HUES48 (cell line): ENCODE results near the gene SRBD1.
A peak's percentile ranks its signal among the peaks of the same experiment; 100 is the strongest.

Experiments
- H3K27ac ChIP-seq: one replicate; pipeline ENCODE4 v1.7.0; 2013; ENCODE audit warnings: low read depth, low read length, inconsistent platforms
- H3K27me3 ChIP-seq: 2 replicates; pipeline ENCODE4 v1.6.1; 2013; ENCODE audit warnings: mild to moderate bottlenecking, low read length; ENCODE audit not compliant: control insufficient read depth, insufficient read depth
- H3K36me3 ChIP-seq: 2 replicates; pipeline ENCODE4 v1.6.1; 2013; ENCODE audit warnings: low read length; ENCODE audit not compliant: control insufficient read depth, insufficient read depth
- H3K4me1 ChIP-seq: 2 replicates; pipeline ENCODE4 v1.6.1; 2013; ENCODE audit warnings: mild to moderate bottlenecking, low read length; ENCODE audit not compliant: control insufficient read depth, insufficient read depth
- H3K4me3 ChIP-seq: 2 replicates; pipeline ENCODE4 v1.5.1; 2013; ENCODE audit warnings: mild to moderate bottlenecking, low read depth, low read length
- H3K9ac ChIP-seq: 2 replicates; pipeline ENCODE4 v1.6.1; 2013; ENCODE audit warnings: mild to moderate bottlenecking, low read depth, low read length, moderate library complexity
- H3K9me3 ChIP-seq: 2 replicates; pipeline ENCODE4 v1.6.1; 2013; ENCODE audit warnings: low read length; ENCODE audit not compliant: control insufficient read depth, insufficient read depth

SRBD1 gene

DNA sequence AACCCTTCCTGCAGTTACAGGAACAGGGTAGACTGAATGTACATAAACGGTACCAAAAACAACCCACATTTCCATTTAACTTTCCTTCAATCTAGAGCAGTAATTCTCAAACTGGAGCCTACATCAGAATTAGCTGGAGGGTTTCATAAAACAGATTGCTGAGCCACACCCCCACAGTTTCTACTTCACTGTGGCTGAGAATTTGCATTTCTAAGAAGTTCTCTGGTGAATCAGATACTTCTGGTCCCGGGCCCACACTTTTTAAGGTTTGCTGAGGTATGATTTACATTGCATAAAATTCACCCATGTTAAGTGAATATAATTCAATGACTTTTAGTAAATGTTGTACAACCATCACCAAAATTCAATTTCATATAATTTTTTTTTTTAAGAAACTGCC lies 113.7 kb downstream of the SRBD1 start:
- H3K9me3 ChIP-seq = peaks cover 12% of the 10 kb centered on the region
- no peaks in the 10 kb centered on the region for H3K36me3 ChIP-seq
- H3K4me3 ChIP-seq = no peak overlapping the region
- no peak overlapping the region for H3K9ac ChIP-seq
- peaks cover 10% of the 10 kb centered on the region for H3K4me1 ChIP-seq
- no peaks in the 10 kb centered on the region for H3K27me3 ChIP-seq
- H3K27ac ChIP-seq = no peak overlapping the region

- Histone ChIP-seq H3K36me3 (no peaks in the 10 kb centered on the region), H3K9ac (no peak overlapping the region), H3K4me3 (no peak overlapping the region), H3K27ac (no peak overlapping the region), H3K9me3 (peaks cover 9% of the 10 kb centered on the region), H3K27me3 (no peaks in the 10 kb centered on the region), H3K4me1 (peaks cover 10% of the 10 kb centered on the region)
Observed at GRCh38 chr2:45496869-45497268, 114.2 kb downstream of the SRBD1 start.

- Histone ChIP-seq H3K27me3 (no peaks in the 10 kb centered on the region), H3K9ac (no peak overlapping the region), H3K4me3 (no peak overlapping the region), H3K36me3 (no peaks in the 10 kb centered on the region), H3K4me1 (peaks cover 10% of the 10 kb centered on the region), H3K27ac (no peak overlapping the region), H3K9me3 (no peaks in the 10 kb centered on the region)
Observed at GRCh38 chr2:45494978-45495293, 116.1 kb downstream of the SRBD1 start.

- Histone ChIP-seq H3K36me3 (no peaks in the 10 kb centered on the region), H3K27me3 (no peaks in the 10 kb centered on the region), H3K4me1 (peaks cover 10% of the 10 kb centered on the region), H3K9ac (no peak overlapping the region), H3K4me3 (no peak overlapping the region), H3K9me3 (no peaks in the 10 kb centered on the region), H3K27ac (no peak overlapping the region)
Observed at GRCh38 chr2:45494275-45494977, 116.6 kb downstream of the SRBD1 start.

DNA sequence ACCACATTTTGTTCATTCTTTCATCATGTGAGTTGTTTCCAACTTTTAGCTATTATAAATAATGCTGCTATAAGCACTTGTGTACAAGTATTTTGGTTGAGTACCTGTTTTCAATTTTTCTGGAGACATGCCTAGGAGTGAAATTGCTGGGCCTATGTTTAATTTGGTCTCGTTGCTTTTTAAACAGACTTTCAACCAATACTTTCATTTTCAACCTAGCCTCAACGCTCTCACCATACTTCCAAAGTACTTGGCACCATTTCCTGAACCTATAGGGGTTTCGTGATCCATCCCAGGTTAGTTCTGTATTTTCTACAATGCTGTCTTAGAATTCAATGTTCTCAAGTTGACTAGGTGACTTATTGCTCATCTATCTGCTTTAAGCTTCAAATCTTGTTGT lies 126.1 kb downstream of the SRBD1 start:
- no peaks in the 10 kb centered on the region for H3K9me3 ChIP-seq
- no peaks in the 10 kb centered on the region for H3K36me3 ChIP-seq

GRCh38 chr2:45483997-45484396 lies 127.1 kb downstream of the SRBD1 start:
- Histone ChIP-seq H3K4me3 (no peak overlapping the region), H3K27ac (no peak overlapping the region), H3K36me3 (no peaks in the 10 kb centered on the region), H3K27me3 (no peaks in the 10 kb centered on the region), H3K9me3 (no peaks in the 10 kb centered on the region), H3K4me1 (no peaks in the 10 kb centered on the region), H3K9ac (no peak overlapping the region)

More for the DNA sequence above, 126.1 kb downstream of the SRBD1 start:
- H3K9ac ChIP-seq = no peak overlapping the region
- no peaks in the 10 kb centered on the region for H3K4me1 ChIP-seq
- no peak overlapping the region for H3K4me3 ChIP-seq
- no peak overlapping the region for H3K27ac ChIP-seq
- H3K27me3 ChIP-seq = no peaks in the 10 kb centered on the region

DNA sequence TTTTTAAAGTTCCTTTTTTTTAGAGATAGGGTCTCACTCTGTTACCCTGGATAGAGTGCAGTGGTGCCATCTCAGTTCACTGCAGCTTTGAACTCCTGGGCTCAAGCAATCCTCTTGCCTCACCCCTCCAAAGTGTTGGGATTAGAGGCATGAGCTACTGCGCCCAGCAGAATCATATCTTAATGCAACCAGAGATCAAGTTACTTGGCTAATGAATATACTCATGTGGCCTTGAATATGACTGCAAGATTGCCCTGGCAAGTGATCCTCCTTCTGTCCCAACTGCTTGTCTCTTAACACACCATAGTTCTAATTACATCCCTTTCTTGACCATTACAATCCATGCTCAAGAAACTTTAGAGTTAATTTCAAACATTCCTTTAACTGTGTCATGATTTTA lies 133.5 kb downstream of the SRBD1 start:
- 0 out of 2 replicates have a peak, but pooled peaks cover 3% of the 10 kb centered on the region for H3K36me3 ChIP-seq
- no peaks in the 10 kb centered on the region for H3K27me3 ChIP-seq
- no peak overlapping the region for H3K27ac ChIP-seq

GRCh38 chr2:45470531-45470930 lies 140.5 kb downstream of the SRBD1 start:
- Histone ChIP-seq H3K27me3 (no peaks in the 10 kb centered on the region), H3K27ac (no peak overlapping the region), H3K9ac (no peak overlapping the region)

More for the DNA sequence above, 133.5 kb downstream of the SRBD1 start:
- no peaks in the 10 kb centered on the region for H3K9me3 ChIP-seq
- H3K4me1 ChIP-seq = no peaks in the 10 kb centered on the region
- no peak overlapping the region for H3K9ac ChIP-seq
- H3K4me3 ChIP-seq = no peak overlapping the region

DNA sequence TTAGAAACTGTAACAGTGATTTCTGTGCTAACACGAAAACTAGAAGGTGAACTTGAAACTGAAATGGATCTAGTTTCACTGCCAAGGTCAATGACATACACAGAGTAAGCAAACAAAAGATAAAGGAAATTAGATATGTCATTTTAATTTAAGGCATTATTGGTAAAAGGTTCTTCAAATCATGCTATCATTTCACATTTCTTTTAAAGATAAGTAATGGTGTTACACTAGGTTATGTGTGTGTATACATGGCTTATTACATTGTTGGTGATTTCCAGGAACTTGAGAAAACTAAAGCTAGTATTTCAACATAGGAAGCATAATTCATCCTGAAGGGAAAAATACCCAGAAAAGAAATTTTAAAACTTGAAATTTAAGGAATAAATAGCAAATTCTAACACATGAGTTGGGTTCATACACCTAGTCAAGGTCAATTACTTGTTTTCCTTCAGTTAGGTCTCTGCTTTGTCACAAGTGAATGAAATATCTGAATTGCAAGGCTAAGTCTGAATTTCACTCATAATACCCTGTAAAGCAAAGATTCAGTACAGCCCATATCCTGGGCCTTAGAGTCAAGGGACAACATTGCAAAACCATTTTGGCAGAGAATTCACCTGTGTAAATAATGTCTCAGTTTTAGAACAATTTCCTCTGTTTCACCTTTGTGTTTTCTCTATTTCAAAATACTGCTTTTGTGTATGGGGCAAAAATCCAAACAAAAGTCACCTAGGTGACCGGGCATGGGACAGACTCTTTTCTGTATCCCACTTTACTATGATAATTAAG lies 141.6 kb downstream of the SRBD1 start:
- no peak overlapping the region for H3K27ac ChIP-seq
- no peak overlapping the region for H3K9ac ChIP-seq
- H3K27me3 ChIP-seq = no peaks in the 10 kb centered on the region
- H3K4me3 ChIP-seq = no peak overlapping the region
- H3K36me3 ChIP-seq = no peaks in the 10 kb centered on the region
- no peaks in the 10 kb centered on the region for H3K9me3 ChIP-seq
- H3K4me1 ChIP-seq = peaks cover 47% of the 10 kb centered on the region

More at GRCh38 chr2:45470531-45470930, 140.5 kb downstream of the SRBD1 start:
- Histone ChIP-seq H3K4me1 (peaks cover 37% of the 10 kb centered on the region), H3K4me3 (no peak overlapping the region), H3K36me3 (no peaks in the 10 kb centered on the region), H3K9me3 (no peaks in the 10 kb centered on the region)

GRCh38 chr2:45468279-45468678 lies 142.8 kb downstream of the SRBD1 start:
- no peak overlapping the region for H3K9ac ChIP-seq
- no peaks in the 10 kb centered on the region for H3K36me3 ChIP-seq
- peaks cover 58% of the 10 kb centered on the region for H3K4me1 ChIP-seq
- H3K27me3 ChIP-seq = no peaks in the 10 kb centered on the region
- no peak overlapping the region for H3K27ac ChIP-seq
- H3K9me3 ChIP-seq = no peaks in the 10 kb centered on the region
- no peak overlapping the region for H3K4me3 ChIP-seq

GRCh38 chr2:45466053-45466452 lies 145.0 kb downstream of the SRBD1 start:
- Histone ChIP-seq H3K4me1 (peaks cover 58% of the 10 kb centered on the region), H3K27me3 (no peaks in the 10 kb centered on the region), H3K9ac (no peak overlapping the region), H3K4me3 (0 out of 2 replicates have a peak overlapping the region, but pooled peaks have one; percentile 15), H3K27ac (peak overlapping the region; percentile 40), H3K36me3 (no peaks in the 10 kb centered on the region), H3K9me3 (no peaks in the 10 kb centered on the region)
